ENCODE data around the gene AMY1C.
"Not testable (repeated sequence)": the region's sequence is repeated elsewhere in the genome, so short reads cannot be mapped to it uniquely, and the experiment has no call there.

The AMY1C gene

GRCh38 chr1:103749598-103749997, at the start of gene AMY1C:
Gene AMY1C, plus strand, starts transcription at chr1:103749898. Its CDS starts 572 bp downstream, at chr1:103750470.
- DNase-seq = not testable (repeated sequence)

- not testable (repeated sequence) for DNase-seq
Observed at GRCh38 chr1:103700669-103701068, 49.0 kb upstream of the AMY1C start.

- DNase-seq = not testable (repeated sequence)
Observed at GRCh38 chr1:103701256-103701655, 48.4 kb upstream of the AMY1C start.

GRCh38 chr1:103707670-103708069, 42.0 kb upstream of the AMY1C start:
- DNase-seq = not testable (repeated sequence)

- not testable (repeated sequence) for DNase-seq
Observed at GRCh38 chr1:103710381-103710780, 39.3 kb upstream of the AMY1C start.

GRCh38 chr1:103717404-103717803, 32.3 kb upstream of the AMY1C start:
- not testable (repeated sequence) for DNase-seq

- DNase-seq = not testable (repeated sequence)
Observed at GRCh38 chr1:103721473-103721872, 28.2 kb upstream of the AMY1C start.

- not testable (repeated sequence) for DNase-seq
Observed at GRCh38 chr1:103735334-103735733, 14.4 kb upstream of the AMY1C start.

- not testable (repeated sequence) for DNase-seq
Observed at GRCh38 chr1:103738031-103738430, 11.7 kb upstream of the AMY1C start.

- not testable (repeated sequence) for DNase-seq
Observed at GRCh38 chr1:103744449-103744848, 5.2 kb upstream of the AMY1C start.

- DNase-seq = not testable (repeated sequence)
Observed at GRCh38 chr1:103745040-103745439, 4.7 kb upstream of the AMY1C start.

- DNase-seq = not testable (repeated sequence)
Observed at GRCh38 chr1:103748273-103748672, 1.4 kb upstream of the AMY1C start.

GRCh38 chr1:103761896-103762295, 12.2 kb downstream of the AMY1C start:
- no peak for DNase-seq

- DNase-seq = no peak
Observed at GRCh38 chr1:103779932-103780331, 30.2 kb downstream of the AMY1C start.

- no peak for DNase-seq
Observed at GRCh38 chr1:103783944-103784377, 34.3 kb downstream of the AMY1C start.

GRCh38 chr1:103788377-103788776, 38.7 kb downstream of the AMY1C start:
- DNase-seq = no peak

GRCh38 chr1:103790172-103790571, 40.5 kb downstream of the AMY1C start:
- no peak for DNase-seq
